Measurements from ENCODE around the gene TMPRSS13. TPM values are rescaled to one million over a fixed set of nuclear protein-coding genes. Genes with fewer than 3 reads are reported as not detected.

The TMPRSS13 gene
- total and polyA plus RNA-seq, 12 donors: 0.12 to 1.3 (median 0.56) TPM

GRCh38 chr11:117892651-117893050 lies 36.6 kb downstream of the TMPRSS13 start:
- Histone ChIP-seq H3K9me3 (replicated peaks in 1 of 3) (no peaks in the 10 kb centered on the region), H3K27ac (no peak overlapping the region), H3K27me3 (no peaks in the 10 kb centered on the region), H3K4me1 (replicated peaks in 1 of 2) (peaks cover 0 to 5% of the 10 kb centered on the region in 2 donors), H3K36me3 (replicated peaks in 1 of 2) (no peaks in the 10 kb centered on the region), H3K4me3 (no peak overlapping the region)
- intact Hi-C loops (cut with DNase I): no loop called here
- DNase-seq: peak in 1 of 7 donors; percentile 5
- no peak for TF ChIP-seq POLR2A (IDR thresholded peaks at IDR 0.05)
- TF ChIP-seq CTCF (IDR thresholded peaks at IDR 0.05): no peak
- 90 to 92% (median 91%) methylated on average over 3 of the region's 3 CpGs for WGBS, 4 donors

GRCh38 chr11:117891362-117891761 lies 37.8 kb downstream of the TMPRSS13 start:
- Histone ChIP-seq H3K36me3 (replicated peaks in 1 of 2) (no peaks in the 10 kb centered on the region), H3K27ac (no peak overlapping the region), H3K4me3 (no peak overlapping the region), H3K9me3 (replicated peaks in 1 of 3) (no peaks in the 10 kb centered on the region), H3K27me3 (no peaks in the 10 kb centered on the region), H3K4me1 (replicated peaks in 1 of 2) (peaks cover 2 to 10% of the 10 kb centered on the region in 2 donors)
- intact Hi-C loops (cut with DNase I): no loop called here
- 45 to 98% (median 84%) methylated on average over 2 of the region's 2 CpGs for WGBS, 4 donors
- no peak for DNase-seq
- TF ChIP-seq CTCF (IDR thresholded peaks at IDR 0.05) (no peak), POLR2A (IDR thresholded peaks at IDR 0.05) (no peak)

- no peak for TF ChIP-seq CTCF (IDR thresholded peaks at IDR 0.05)
- no peak for TF ChIP-seq POLR2A (IDR thresholded peaks at IDR 0.05)
- no peaks in the 10 kb centered on the region for H3K36me3 ChIP-seq (replicated peaks in 1 of 2)
- intact Hi-C loops (cut with DNase I): no loop called here
- peak in 2 of 7 donors; percentile 11 to 16 for DNase-seq
- 85 to 94% (median 88%) methylated on average over 4 to 8 of the region's 8 CpGs for WGBS, 4 donors
- H3K27ac ChIP-seq: no peak overlapping the region
- peaks cover 13 to 33% of the 10 kb centered on the region in 2 donors for H3K4me1 ChIP-seq (replicated peaks in 1 of 2)
- H3K27me3 ChIP-seq: no peaks in the 10 kb centered on the region
- no peak overlapping the region for H3K4me3 ChIP-seq
- H3K9me3 ChIP-seq (replicated peaks in 1 of 3): no peaks in the 10 kb centered on the region
Observed at GRCh38 chr11:117888139-117888566, 41.0 kb downstream of the TMPRSS13 start.

GRCh38 chr11:117887431-117888138 lies 41.6 kb downstream of the TMPRSS13 start:
- no peak for TF ChIP-seq CTCF (IDR thresholded peaks at IDR 0.05)
- no peak for TF ChIP-seq POLR2A (IDR thresholded peaks at IDR 0.05)
- H3K27ac ChIP-seq: no peak overlapping the region
- peak in 3 of 7 donors; percentile 13 to 47 (median 19) for DNase-seq
- WGBS, 4 donors: 87 to 96% (median 89%) methylated on average over 9 of the region's 9 CpGs
- H3K36me3 ChIP-seq (replicated peaks in 1 of 2): no peaks in the 10 kb centered on the region
- H3K27me3 ChIP-seq: no peaks in the 10 kb centered on the region
- H3K4me1 ChIP-seq (replicated peaks in 1 of 2): peaks cover 13 to 39% of the 10 kb centered on the region in 2 donors
- intact Hi-C loops (cut with DNase I): no loop called here
- no peak overlapping the region for H3K4me3 ChIP-seq
- H3K9me3 ChIP-seq (replicated peaks in 1 of 3): no peaks in the 10 kb centered on the region
